ENCODE measurements around the gene POMC. TPM values are rescaled to one million over a fixed set of nuclear protein-coding genes. Genes with fewer than 3 reads are reported as not detected.
A peak's percentile ranks its signal among the peaks of the same experiment; 100 is the strongest.

POMC gene
- total RNA-seq, 1 donor = 0.63 TPM

DNA sequence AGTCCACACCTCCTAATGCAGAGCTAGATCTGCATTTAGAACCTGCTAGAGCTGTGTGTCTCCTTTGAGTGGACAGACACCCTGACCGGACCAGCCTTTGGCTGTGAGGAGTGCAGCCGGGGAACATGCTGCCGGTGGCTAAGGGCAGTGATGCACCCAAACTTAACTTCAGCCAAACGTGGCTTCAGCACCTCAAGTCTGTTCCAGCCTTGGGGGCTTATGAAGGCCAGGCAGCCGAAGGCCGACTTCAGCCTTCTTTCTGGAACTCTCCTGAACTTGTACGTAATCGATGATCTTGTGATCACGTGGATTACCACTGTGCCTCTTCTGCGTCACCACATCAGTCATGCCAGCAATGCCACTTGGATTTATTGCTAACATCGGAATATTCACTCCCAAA is 49.1 kb downstream of the POMC start:
- TF ChIP-seq, protein P1, sequence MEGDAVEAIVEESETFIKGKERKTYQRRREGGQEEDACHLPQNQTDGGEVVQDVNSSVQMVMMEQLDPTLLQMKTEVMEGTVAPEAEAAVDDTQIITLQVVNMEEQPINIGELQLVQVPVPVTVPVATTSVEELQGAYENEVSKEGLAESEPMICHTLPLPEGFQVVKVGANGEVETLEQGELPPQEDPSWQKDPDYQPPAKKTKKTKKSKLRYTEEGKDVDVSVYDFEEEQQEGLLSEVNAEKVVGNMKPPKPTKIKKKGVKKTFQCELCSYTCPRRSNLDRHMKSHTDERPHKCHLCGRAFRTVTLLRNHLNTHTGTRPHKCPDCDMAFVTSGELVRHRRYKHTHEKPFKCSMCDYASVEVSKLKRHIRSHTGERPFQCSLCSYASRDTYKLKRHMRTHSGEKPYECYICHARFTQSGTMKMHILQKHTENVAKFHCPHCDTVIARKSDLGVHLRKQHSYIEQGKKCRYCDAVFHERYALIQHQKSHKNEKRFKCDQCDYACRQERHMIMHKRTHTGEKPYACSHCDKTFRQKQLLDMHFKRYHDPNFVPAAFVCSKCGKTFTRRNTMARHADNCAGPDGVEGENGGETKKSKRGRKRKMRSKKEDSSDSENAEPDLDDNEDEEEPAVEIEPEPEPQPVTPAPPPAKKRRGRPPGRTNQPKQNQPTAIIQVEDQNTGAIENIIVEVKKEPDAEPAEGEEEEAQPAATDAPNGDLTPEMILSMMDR (IDR thresholded peaks at IDR 0.05; ENCODE audit: insufficient read depth, low read length) = no peak
- H3K4me3 ChIP-seq (ENCODE audit: low read depth, low read length) = no peak overlapping the region
- DNase-seq (ENCODE audit: low read depth) = no peak

DNA sequence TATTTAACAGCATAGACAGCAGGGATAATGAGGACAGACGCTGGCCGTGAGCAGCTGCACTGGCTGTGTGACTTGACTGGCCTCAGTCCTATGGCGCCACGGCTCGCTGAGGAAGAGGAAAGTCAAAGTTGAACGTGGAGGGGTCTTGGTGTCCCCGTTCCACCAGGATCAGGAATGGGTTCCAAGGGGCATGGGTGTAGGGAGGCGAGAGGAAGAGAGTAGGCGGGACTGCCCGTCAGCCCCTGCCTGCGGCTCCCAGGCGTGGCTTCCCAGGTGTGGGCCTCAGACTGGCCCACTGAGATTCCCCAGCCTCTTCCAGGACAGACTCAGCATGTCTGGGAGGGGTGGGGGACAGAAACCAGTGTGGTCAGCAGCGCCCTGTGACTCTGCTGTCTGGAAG is 51.4 kb downstream of the POMC start:
- H3K4me3 ChIP-seq (ENCODE audit: low read depth, low read length) = no peak overlapping the region
- DNase-seq (ENCODE audit: low read depth) = no peak
- TF ChIP-seq, protein P1 (IDR thresholded peaks at IDR 0.05; ENCODE audit: insufficient read depth, low read length) = no peak

DNA sequence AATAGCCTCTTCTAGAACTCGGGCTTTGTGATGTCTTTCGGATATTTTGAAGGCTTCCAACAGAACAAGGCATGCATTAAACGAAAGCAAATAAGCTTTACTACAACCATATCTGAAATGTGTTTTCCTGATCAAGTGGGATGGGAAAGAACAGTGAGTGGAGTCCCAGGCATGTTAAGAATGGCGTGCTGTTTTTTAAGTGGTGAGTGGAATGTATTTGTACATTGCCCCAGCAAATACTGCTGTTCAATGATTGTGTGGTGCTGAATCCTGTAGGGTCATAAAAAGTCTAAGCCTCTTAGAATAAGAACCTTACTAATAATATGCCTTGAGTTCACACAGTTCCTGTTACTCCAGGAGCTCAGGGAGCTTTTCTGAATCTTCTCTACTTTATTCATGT is 52.5 kb downstream of the POMC start:
- TF ChIP-seq, protein P1 (IDR thresholded peaks at IDR 0.05; ENCODE audit: insufficient read depth, low read length) = no peak
- H3K4me3 ChIP-seq (ENCODE audit: low read depth, low read length) = no peak overlapping the region
- DNase-seq (ENCODE audit: low read depth) = peak; percentile 41

DNA sequence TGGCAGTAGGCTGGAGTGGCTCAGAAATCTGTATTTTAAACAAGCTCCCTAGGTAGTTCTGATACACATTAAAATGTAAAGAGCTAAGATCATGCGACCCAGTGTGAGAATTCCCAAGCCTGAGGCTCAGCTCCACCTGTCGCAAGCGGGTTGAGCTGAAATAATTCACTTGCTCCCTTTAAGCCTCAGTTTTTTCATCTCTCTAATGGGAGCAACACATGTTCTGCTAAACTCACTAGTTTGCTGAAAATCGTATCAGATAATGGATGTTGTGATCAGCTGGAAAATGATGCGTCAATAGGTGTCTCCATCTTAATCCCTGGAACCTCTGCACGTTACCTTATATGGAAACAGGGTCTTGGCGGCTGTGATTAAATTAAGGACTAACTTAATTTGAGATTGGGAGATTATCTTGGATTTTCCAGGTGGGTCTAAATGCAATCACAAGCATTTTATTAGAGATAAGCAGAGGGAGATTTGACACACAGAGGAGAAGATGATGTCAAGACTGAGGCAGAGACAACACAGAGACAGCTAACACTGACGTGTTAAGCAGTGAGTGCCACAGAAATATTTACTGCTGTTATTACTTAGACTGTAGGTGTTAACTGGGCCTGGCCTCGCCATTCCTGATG is 53.0 kb downstream of the POMC start:
- DNase-seq (ENCODE audit: low read depth) = no peak
- TF ChIP-seq, protein P1 (IDR thresholded peaks at IDR 0.05; ENCODE audit: insufficient read depth, low read length) = no peak
- H3K4me3 ChIP-seq (ENCODE audit: low read depth, low read length) = no peak overlapping the region

DNA sequence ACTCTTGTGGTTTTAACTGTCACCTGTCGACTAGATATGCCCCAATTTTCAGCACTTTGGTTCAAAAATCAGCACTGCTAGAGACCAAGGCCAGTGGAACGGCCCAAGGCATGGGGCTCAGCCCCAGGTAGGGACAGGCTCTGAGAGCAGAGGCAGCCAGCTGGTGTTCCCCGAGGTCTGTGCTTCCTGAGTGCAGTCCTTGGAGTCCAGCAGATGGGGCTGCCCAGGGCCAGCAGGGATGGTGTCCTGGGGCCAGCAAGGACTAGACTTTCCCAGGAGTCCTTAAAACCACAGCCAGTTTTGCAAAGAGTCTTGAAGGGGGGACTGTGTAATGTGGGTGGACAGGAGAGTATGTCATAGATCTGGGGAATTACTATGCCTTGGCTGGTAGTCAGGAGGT is 56.3 kb downstream of the POMC start:
- no peak overlapping the region for H3K4me3 ChIP-seq (ENCODE audit: low read depth, low read length)
- TF ChIP-seq, protein P1 (IDR thresholded peaks at IDR 0.05; ENCODE audit: insufficient read depth, low read length) = no peak
- no peak for DNase-seq (ENCODE audit: low read depth)

Other genes starting within 250 kb of the POMC start
- gene ADCY3, start 248.3 kb downstream of the POMC start, total RNA-seq (ENCODE audit: low replicate concordance) = 42.0 and 50.3 TPM in 2 replicates
- 3.8 and 5.6 TPM in 2 replicates for gene DNAJC27, start 196.6 kb downstream of the POMC start, total RNA-seq (ENCODE audit: low replicate concordance)
- 0.99 and 1.1 TPM in 2 replicates for gene EFR3B, start 126.5 kb downstream of the POMC start, total RNA-seq (ENCODE audit: low replicate concordance)
- gene DNMT3A, start 173.3 kb upstream of the POMC start, total RNA-seq (ENCODE audit: low replicate concordance) = 10.8 and 11.9 TPM in 2 replicates

All from fibroblast of the aortic adventitia (primary cell).